HG03175 (cell line): ENCODE data around the gene PTK6.
"Not testable (repeated sequence)": the region's sequence is repeated elsewhere in the genome, so short reads cannot be mapped to it uniquely, and the experiment has no call there.

Experiments used
- ATAC-seq: cut with Tn5 transposase; IDR thresholded peaks from one replicate; pipeline ENCODE4 v1.9.1; 2021; ENCODE audit warnings: mild to moderate bottlenecking, moderate library complexity; ENCODE audit not compliant: unreplicated experiment

PTK6 gene

DNA sequence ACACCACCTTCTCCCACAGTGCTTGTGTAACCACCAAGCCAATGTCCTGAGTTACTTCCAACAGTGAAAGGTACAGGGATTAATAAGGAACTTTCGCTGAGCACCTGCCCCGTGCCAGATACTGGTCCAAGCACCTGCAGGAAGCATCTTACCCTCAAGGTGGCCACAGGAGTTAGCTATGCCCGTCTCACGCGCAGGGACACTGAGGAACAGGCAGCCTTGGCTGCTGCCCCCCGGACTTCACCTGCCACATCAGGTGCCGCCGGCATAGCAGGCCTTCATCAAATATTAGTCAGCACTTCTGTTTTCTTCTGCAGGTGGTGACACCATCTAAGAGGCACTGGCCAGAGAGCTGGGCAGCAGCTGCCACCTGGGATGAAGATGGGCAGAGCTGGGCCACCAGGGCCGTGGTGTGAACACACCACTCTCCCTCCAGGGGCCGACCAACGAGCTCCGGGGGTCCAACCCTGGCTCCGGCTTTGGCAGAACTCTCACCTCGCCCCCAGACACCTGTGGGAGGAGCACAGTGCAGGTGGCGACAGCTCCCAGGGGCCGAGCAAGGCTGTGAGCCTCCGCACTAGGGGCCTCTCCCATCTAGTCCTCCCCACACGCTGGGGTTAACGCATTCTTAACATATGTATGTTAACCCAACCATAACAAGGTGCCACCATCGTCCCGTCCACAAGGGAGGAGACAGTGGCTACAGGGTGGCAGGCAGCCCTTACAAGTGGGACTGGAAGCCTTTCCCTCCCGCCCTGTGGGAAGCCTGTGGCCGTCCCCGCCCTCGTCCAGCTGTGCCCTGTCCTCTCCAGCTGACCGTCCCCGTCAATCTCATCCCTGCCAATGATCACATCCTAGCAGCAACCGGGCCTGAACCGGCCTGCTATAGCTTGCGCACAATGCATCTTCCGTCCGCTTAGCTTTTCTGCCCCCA is 19.5 kb downstream of the PTK6 start:
- ATAC-seq = no peak

DNA sequence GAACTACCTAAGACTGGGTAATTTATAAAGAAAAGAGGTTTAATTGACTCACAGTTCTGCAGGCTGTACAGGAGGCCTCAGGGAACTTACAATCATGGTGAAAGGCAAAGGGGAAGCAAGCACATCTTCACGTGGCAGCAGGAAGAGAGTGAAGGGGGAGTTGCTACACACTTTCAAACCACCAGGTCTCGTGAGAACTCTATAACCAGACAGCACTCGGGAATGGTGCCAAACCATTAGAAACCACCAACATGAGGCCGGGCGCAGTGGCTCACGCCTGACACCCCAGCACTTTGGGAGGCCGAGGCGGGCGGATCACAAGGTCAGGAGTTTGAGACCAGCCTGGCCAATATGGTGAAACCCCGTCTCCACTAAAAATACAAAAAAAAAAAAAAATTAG is 22.7 kb downstream of the PTK6 start:
- not testable (repeated sequence) for ATAC-seq

DNA sequence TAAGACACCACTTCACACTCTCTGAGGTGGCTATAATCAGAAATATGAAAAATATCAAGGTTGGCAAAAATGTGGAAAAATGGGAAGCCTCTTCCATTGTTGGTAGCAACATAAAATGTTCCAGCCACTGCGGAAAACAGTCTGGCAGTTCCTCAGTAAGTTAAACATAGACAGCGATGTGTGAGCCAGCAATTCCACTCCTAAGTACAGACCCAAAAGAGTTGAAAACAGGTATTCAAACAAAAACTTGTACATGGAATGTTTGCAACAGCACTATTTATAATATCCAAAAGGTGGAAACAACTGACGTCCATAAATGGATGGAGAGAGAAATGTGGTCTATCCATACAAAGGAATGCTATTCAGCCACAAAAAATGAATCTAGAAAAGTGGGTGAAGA is 24.0 kb downstream of the PTK6 start:
- no peak for ATAC-seq

DNA sequence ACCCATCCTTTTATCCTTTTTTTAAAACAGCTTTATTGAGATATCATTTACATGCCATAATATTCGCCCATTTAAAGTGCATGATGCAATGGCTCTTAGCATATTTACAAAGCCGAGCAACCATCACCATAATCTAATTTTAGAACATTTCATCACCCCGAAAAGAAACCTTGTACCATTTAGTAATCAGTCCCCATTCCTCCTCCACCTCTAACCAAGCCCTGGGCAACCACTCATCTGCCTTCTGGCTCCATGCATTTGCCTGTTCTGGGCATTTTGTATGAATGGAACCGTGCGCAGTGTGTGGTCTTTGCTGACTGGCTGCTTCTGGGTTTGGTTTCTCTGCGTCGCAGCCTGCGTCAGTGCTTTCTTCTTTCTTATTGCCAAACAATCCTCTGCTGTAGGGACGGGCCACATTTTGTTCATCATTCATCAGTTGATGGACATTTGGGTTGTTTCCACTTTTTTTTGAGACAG is 28.1 kb downstream of the PTK6 start:
- ATAC-seq = no peak

DNA sequence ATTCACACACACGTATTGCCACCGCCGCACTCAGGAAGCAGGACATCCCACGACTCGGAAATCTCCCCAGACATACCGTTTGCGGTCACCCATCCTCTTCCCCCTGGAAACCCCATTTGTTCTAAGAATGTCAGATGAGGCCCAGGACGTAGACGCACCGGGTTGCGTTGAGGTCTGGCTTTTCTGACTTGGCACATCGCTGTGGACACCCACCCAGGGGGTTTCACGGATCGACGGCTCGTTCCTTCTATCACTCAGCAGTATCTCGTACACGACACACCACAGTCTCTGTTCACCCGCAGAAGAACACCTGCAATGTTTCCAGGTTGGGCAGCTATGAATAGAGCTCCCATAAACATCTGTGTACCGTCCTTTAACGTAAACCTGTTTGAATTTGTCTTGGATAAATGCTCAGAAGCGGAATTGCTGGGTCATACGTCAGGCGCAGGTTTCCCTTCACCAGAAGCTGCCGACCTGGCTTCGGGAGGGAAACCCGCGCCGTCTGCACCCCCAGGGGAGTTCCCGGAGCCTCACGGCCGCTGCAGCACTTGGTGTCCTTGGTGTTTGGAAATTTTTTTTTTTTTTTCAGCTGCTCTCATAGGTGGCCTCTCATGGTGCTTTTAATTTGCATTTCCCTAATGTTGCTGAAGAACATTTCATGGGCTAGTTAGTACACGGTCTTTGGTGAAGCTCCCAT is 29.0 kb downstream of the PTK6 start:
- no peak for ATAC-seq

DNA sequence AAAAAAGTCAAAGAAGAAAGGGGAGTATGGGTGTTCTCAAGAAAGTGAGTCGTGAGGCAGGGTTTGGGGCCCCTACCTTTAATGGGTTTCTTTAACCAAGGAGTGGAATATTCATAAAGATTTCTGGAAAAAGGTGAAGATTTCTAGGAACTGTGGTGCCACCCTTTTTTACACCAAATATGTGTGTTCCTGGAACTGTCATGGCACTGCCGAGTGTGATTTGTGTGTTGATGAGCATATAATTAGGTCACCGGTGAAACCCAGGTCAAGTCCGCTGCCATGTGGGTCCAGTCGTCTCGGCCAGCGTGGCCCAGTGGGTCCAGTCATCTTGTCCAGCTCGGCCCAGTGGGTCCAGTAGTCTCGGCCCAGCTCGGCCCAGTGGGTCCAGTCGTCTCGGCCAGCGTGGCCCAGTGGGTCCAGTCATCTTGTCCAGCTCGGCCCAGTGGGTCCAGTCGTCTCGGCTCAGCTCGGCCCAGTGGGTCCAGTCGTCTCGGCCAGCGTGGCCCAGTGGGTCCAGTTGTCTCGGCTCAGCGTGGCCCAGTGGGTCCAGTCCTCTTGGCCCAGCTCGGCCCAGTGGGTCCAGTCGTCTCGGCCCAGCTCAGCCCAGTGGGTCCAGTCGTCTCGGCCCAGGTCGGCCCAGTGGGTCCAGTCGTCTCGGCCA is 30.0 kb downstream of the PTK6 start:
- no peak for ATAC-seq

DNA sequence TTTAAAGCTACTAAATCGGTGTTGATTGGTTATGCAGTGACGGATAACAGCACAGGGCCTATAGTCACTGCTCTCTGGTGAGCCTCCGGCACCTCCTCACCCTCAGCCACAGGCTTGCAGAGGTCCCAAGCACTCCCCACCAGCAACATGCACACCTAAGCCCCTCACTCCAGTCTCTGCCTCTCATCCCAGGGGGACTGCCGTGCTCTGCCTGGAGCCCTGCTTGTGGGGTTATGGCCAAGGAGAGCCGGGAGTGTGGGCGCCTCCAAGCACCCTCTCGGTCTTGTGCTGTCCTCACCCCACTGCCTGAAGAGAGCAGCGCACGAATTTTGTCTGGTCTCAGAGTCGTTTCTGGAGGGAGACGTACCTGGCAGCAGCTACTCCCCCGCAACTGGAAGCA is 31.5 kb downstream of the PTK6 start:
- no peak for ATAC-seq

DNA sequence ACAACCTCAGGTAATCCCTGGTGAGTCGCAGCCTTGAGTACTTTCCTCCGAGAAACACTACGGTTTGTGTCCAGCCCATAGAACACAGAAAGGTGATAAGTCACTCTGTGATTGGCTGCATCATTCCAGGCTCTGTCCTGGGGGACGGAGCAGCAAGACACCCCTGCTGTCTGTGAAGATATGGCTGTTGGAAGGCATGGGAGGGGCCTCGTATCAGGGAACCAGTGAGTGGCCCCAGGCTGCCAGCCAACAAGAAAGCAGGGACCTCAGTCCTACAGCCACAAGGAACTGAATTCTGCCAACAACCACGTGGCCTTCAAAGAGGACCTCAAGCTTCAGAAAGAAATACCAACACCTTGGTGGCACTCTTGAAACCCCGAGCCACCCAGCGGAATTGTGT is 31.9 kb downstream of the PTK6 start:
- ATAC-seq = no peak

DNA sequence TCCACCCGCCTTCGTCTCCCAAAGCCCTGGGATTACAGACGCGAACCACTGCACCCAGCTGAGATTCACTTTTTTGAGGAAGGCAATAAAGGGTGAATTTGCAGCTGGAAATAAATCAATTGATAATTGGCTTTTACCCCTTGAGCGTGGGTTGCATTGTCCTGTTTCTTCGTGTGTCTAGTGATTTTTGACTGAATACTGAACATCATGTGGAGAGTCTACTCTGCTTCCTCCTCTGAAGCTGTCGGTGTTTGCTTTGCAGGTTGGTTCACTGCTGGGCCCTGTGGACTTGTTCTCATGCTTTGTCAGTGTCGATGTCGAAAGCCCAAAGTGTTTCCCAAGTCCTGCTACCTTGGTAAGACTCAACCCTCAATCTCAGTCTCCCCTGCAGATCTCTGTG is 32.5 kb downstream of the PTK6 start:
- no peak for ATAC-seq

DNA sequence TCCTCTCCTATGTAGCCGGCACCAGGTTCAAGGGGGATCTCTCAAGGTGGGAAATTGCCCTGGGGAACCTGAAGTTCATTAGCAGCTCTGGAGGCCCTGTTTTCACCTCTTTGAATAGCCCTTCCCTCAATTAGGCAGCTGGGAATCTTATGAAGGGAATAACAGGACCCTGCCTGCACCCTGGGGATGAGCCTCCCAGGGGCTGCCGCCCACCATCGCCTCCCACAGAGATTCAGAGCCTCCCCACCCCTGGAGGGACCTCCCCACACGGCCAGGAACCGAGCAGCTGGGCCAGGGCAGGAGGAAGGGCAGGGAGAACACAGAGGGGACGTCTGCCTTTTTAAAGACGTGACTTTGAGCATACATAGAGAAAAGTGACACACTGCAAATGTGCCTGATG is 33.7 kb downstream of the PTK6 start:
- no peak for ATAC-seq

DNA sequence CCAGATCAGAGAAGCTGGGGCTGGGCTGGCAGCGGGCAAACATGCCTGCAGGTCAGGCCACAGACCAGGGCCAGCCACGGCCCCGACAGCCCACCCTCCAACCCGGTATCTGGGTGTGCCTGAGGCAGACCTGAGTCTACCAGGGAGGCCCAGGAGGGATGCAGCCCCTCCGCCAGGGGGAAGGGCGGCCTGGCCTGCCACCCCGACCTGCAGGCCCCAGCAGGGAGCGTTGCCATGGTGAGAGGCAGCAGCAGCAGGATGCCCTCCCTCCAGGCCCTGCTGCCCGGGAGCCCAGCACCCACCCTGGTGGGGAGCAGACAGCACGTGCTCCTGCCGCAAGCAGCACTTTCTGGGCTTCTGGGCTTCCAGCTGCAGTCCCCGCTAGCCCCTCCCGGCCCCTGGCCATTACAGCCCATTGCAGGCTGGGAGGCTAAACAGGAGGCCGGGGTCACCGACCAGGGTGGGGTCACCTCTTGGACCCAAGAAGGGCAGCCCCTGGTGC is 34.5 kb downstream of the PTK6 start:
- no peak for ATAC-seq

DNA sequence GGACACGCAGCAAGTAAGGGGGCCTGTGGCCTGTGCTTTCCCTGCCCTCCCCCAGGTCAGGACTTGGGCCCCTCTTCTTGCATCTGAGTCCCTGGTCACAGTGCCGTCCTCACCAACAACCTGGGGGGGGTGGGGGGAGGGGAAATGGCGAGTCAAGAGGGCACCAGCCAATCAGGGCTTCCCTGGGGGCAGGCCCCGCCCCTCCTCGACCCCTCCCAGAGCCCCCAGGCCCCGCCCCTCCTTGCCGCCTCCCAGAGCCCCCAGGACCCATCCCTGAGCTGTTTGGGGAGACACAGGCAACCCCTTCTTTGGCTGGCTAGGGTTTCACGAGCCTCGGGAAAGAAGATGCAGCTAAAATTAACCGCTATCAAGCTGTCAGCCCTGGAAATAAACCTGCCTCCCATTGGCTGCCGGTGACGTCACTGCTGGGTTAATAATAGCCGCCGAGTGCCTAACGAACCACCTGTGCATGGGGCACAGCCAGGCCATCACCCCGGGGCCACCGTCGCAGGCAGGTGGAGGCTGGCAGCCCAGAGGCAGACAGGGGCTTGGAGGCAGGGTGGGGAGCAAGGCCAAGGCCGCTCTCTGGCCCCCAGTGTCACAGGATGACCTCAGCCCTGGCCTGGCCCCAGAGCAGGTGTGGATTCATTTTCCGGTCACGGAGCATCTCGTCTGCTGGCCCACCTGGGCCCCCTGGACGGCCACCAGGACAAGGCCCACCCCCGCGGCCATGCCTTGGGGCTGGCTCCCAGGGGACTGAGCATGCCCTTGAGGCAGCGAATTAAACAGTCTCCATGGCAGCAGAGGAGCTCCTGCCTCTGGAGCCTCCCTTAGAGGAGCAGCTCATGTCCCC is 35.1 kb downstream of the PTK6 start:
- no peak for ATAC-seq

DNA sequence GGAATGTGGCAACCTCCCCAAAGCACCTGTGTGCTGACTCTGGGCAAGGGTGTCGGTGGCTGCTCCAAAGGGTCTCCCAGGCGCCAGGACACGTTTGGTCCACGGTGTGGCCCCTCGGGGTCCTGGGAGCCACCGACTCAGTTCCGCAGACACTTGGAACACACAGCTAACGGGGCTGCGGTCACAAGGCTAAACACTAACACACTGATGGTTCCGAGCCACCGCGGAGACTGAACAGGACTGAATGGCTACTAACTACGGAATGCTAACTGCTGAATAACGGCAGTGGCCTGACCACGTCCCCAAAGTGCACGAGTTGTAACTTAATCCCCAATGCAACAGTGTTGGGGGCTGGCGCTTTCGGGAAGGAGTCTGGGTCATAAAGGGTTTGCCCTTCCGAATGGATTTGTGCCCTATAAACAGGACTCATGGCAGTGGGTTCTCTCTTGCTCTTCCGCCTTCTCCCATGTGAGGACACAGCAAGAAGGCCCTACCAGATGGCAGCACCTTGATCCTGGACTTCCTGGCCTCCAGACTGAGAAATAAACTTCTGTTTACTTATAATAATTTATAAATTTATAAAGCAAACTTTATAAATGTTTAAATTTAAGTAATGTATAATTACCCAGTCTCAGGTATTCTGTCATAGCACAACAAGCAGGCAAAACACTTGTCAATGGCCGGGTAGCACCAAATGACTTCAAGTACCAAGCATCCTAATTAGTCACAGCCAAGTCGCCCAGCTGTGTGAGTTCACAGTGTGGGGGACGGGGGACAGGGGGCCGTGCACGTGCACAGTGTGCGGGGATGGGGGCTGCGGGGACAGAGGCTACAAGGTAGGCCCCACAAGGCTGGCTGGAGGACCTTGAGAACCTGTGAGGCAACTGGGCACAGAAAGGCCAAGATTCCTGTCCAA is 36.0 kb downstream of the PTK6 start:
- ATAC-seq = no peak

DNA sequence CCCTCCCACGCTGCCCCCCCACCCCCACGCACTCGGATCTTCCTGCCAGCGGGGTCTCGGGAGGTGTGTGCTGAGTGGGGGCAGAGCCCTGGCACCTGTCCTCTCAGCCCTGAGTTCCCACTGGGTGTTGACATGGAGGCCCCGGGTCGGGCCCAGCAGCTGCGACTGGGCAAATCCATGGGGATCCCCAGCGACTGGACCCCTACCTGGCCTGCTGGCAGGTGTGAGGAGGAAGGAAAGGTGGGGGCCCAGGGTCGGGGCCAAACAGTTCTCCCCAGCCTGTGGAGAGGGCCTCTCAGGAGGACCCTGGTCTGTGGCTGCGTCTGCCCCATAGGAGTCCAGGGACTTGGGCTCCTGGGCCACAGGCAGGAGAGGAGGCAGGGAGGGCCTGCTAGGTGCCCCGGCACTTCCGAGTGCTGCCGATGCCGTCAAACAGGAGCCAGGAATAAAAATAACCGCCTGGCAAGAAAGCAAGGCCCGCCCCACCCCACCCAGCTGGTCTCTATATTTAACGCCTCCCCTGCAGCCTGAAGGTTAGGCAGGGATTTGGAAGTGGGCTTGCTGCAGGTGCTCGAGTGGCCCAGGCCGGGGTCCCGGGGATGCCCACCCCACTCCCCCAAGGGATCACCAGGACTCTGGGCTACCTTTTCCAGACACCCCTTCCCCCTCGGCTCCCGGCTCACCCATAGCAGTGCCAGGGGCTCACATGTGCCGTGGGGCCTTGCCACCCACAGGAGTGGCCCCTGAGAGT is 36.9 kb downstream of the PTK6 start:
- ATAC-seq = no peak

DNA sequence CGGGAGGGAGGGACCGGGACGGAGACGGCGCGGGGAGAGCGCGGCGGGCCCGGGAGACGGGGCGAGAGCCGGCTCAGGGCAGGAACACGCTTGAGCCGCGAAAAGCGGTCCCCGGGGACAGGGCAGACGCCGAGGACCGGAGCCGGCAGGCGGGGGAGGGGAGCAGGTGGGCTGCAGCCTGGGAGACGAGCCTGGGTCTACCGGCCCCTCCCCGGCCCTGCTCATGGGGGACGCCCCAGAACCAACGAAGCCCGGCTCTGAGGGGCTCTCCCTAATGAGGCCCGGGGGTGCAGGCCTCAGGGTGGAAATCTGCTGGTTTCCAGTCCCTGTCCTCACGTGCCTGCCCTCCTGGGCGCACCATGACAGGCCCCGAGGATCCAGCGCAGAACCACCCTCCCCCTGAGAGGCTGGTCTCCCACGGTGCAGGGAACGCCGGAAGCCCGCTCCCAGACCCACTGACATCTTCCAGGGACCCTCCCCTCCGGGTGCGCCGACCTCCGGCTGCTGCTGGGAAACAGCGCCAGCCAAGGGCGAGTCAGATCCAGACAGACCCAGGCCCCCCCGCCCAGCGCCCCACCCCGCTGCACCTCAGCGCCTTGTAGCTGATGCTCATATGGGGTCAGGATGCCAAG is 37.7 kb downstream of the PTK6 start:
- no peak for ATAC-seq

DNA sequence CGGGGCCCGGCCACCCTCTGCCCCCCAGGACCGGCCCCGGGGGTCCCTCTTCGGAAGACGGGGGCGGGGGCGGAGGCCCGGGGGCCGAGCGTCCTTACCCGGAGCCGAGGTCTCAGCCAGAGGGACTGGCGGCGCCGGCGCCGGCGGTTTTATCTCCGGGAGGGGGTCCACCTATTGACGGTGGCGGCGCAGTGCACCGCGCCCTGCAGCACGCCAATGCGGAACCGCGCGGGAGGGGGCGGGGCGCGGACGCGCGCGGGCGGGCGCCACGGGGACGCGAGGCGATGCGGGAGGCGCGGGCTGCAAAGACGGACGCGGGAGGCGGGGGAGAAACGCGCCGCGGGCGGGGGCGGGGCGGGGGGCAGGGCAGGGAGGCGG is 38.2 kb downstream of the PTK6 start, which contains the start of gene EEF1A2:
Gene EEF1A2, minus strand, starts transcription at position 124 of the 378 bp plus-strand sequence. CDS start 1,320 bp downstream, outside the sequence.
- no peak for ATAC-seq

DNA sequence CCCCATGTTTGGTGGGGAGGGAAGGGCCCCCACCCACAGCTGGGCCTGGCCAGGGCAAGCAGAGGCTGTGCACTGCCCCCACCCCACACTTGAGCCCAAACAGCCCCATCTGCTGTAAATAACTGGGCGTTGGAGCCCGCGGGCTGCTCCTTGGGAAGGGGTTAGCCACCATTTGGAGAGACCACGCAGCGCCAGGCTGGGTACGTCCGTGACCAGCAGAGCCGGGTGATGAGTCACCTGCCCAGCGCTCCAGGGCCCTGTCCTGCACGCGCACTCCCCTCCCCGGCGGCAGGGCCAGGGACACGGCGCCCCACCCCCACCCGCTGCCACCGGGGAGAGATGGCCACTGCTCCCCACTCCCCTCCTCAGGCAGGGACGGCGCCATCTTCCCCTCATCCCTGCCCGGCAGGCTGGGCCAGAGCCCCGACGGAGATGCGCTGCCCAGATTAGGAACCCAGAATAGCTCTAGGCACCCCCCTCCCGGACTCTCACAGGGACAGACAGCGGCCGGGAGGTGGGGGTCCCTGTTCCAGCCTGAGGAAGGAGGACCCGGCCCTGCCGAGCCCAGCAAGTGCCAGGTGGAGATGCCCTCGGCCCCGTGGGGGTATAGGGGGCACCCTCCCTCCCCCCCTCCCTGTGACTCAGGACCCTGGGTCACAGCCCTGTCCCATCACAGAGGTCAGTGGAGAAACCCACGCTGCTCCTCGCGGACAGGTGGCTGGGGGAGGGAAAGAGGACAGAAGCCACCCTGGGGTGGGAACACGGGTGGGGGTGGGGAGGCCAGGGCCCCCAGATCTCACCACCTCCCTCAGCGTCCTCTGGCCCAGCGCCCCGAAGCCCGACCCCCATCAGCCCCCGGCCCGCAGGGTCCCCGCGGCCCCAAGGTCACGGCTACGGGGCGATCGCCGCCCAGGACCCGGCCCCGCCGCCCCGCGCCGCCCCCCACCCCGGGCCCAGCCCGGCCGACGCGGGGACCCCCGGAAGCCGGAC is 38.9 kb downstream of the PTK6 start:
- ATAC-seq = no peak
